B cell (primary cell): ENCODE measurements around the gene CFAP73. TPM values are rescaled to one million over a fixed set of nuclear protein-coding genes. Genes with fewer than 3 reads are reported as not detected.

ENCODE experiments used
- ATAC-seq: fragments of 200-7000 bp; cut with Tn5 transposase; one replicate; pipeline ENCODE4 v1.10.0; 2021; ENCODE audit warnings: low read depth, mild to moderate bottlenecking, moderate number of reproducible peaks, moderate library complexity
- CTCF ChIA-PET: fragments of 350-600 bp; sonication (Branson Sonifier 250); formaldehyde crosslinking; loops from one replicate; lab custom pipeline; 2021; ENCODE audit warnings: antibody characterized with exemption, inconsistent platforms; lab: Charles Lee
- POLR2A ChIA-PET: fragments of 350-600 bp; sonication (Branson Sonifier 250); formaldehyde crosslinking; loops from one replicate; lab custom pipeline; 2021; ENCODE audit warnings: antibody characterized with exemption; lab: Charles Lee
- DNase-seq: peaks from one replicate; pipeline ENCODE4 v3.0.0; 2013
- H2AFZ ChIP-seq: 2 replicates; pipeline ENCODE4 v1.6.1; 2012; ENCODE audit warnings: mild to moderate bottlenecking, low read depth, low read length; ENCODE audit not compliant: insufficient read depth, poor library complexity, severe bottlenecking
- H3K27ac ChIP-seq, 2 donors: 1 replicate in 1 of 2; 2 replicates in 1 of 2; pipeline ENCODE4 v1.5.1; 2012 to 2013; ENCODE audit warnings: low read length in 2 of 2, mild to moderate bottlenecking in 2 of 2, moderate library complexity in 1 of 2
- H3K27me3 ChIP-seq, 4 experiments: fragments of 200-600 bp in 1 of 4; sonication (generic) in 1 of 4; replicated peaks in 1 of 4; 1 replicate in 2 of 4; 2 replicates in 2 of 4; pipeline versions ENCODE4 v1.6.1 to v1.7.0; 2013 to 2016; ENCODE audit warnings: low read length in 3 of 4, mild to moderate bottlenecking in 2 of 4, mixed read lengths in 1 of 4, moderate library complexity in 1 of 4; ENCODE audit not compliant: insufficient read depth in 4 of 4, control insufficient read depth in 3 of 4; ENCODE audit errors: control extremely low read depth in 1 of 4
- H3K36me3 ChIP-seq, 2 experiments: replicated peaks in 1 of 2; 1 replicate in 1 of 2; 2 replicates in 1 of 2; pipeline versions ENCODE4 v1.6.1 to v1.7.1; 2013; ENCODE audit warnings: low read length in 1 of 2; ENCODE audit not compliant: insufficient read depth in 2 of 2, control insufficient read depth in 1 of 2; ENCODE audit errors: control extremely low read depth in 1 of 2, extremely low read depth in 1 of 2
- H3K4me1 ChIP-seq, 2 donors: fragments of 200-600 bp in 1 of 2; sonication (generic) in 1 of 2; 1 replicate in 1 of 2; 2 replicates in 1 of 2; pipeline versions ENCODE4 v1.5.1 to v1.6.1; 2013 to 2017; ENCODE audit warnings: low read length in 2 of 2; ENCODE audit not compliant: control insufficient read depth in 2 of 2, insufficient read depth in 2 of 2
- H3K4me2 ChIP-seq: replicated peaks from 2 replicates; pipeline ENCODE3; 2012; ENCODE audit warnings: mild to moderate bottlenecking, low read depth, low read length; ENCODE audit not compliant: poor library complexity, severe bottlenecking
- H3K4me3 ChIP-seq, 5 experiments: fragments of 200-600 bp in 1 of 5; sonication (generic) in 1 of 5; 1 replicate in 3 of 5; 2 replicates in 2 of 5; pipeline versions ENCODE4 v1.5.1 to v1.7.0; 2011 to 2016; ENCODE audit warnings: low read length in 4 of 5, mild to moderate bottlenecking in 4 of 5, low read depth in 2 of 5, control low read depth in 1 of 5, moderate library complexity in 1 of 5; ENCODE audit not compliant: insufficient read depth in 1 of 5; ENCODE audit errors: control extremely low read depth in 1 of 5, extremely low read depth in 1 of 5
- H3K79me2 ChIP-seq: fragments of 200-600 bp; sonication (generic); one replicate; pipeline ENCODE4 v1.6.0; 2016; ENCODE audit warnings: low read length; ENCODE audit not compliant: control insufficient read depth, insufficient read depth
- H3K9ac ChIP-seq: fragments of 200-600 bp; sonication (generic); 2 replicates; pipeline ENCODE4 v1.6.1; 2017; ENCODE audit warnings: mild to moderate bottlenecking, low read length, moderate library complexity
- H3K9me3 ChIP-seq, 3 donors: one replicate each; pipeline versions ENCODE4 v1.6.1 to v1.7.1; 2013; ENCODE audit warnings: low read length in 2 of 3; ENCODE audit not compliant: control insufficient read depth in 2 of 3, insufficient read depth in 1 of 3; ENCODE audit errors: control extremely low read depth in 1 of 3
- H4K20me1 ChIP-seq: 2 replicates; pipeline ENCODE4 v1.6.0; 2012; ENCODE audit warnings: mild to moderate bottlenecking, low read length; ENCODE audit not compliant: insufficient read depth, control insufficient read depth, poor library complexity, severe bottlenecking
- H3K27ac Mint-ChIP-seq: one replicate; pipeline ENCODE4 v1.8.0; 2021; ENCODE audit warnings: mixed read lengths
- H3K27me3 Mint-ChIP-seq: one replicate; pipeline ENCODE4 v1.8.0; 2021; ENCODE audit warnings: mixed read lengths
- H3K4me1 Mint-ChIP-seq: one replicate; pipeline ENCODE4 v1.8.0; 2021; ENCODE audit warnings: mixed read lengths
- H3K4me3 Mint-ChIP-seq: one replicate; pipeline ENCODE4 v1.8.0; 2021; ENCODE audit warnings: mixed read lengths
- H3K9me3 Mint-ChIP-seq: one replicate; pipeline ENCODE4 v1.8.0; 2022; ENCODE audit warnings: mixed read lengths; ENCODE audit not compliant: insufficient read depth
- CTCF ChIP-seq: fragments of 200-600 bp; IDR thresholded peaks from one replicate; pipeline ENCODE4 v1.8.0; 2022; ENCODE audit warnings: antibody characterized with exemption, mild to moderate bottlenecking
- EZH2 ChIP-seq: IDR thresholded peaks from 2 replicates; pipeline ENCODE4 v1.6.1; 2012; ENCODE audit warnings: borderline replicate concordance, low read depth, mild to moderate bottlenecking, moderate library complexity, low read length; ENCODE audit not compliant: insufficient read depth, poor library complexity, severe bottlenecking
- WGBS: methylation state at CpG from one replicate; pipeline ENCODE4 v1.1.5; 2013; ENCODE audit warnings: missing lambda C conversion rate; ENCODE audit not compliant: insufficient coverage; 5-methylcytosine and 5-hydroxymethylcytosine counted together
- intact Hi-C: fragments of 100-400 bp; cut with micrococcal nuclease; formaldehyde crosslinking; loops from one replicate; pipeline ENCODE4 v1.10.0; 2022
- polyA plus RNA-seq: library from polyadenylated mRNA; depleted of rRNA; stranded (reverse); fragments of >200 nt; gene quantifications from 2 replicates; pipeline ENCODE4 v1.2.3, GENCODE V29; 2012
- total RNA-seq, 2 donors: library from RNA; stranded (reverse); fragments of 120-200 nt in 1 of 2; gene quantifications; 1 replicate in 1 of 2; 2 replicates in 1 of 2; pipeline versions ENCODE4 v1.2.3 to v1.2.4, GENCODE V29; 2013 to 2022

The CFAP73 gene
- total and polyA plus RNA-seq, 2 donors (not counting 1 experiment from before 2014, with no cell fraction given): 0.13 to 5.1 TPM

GRCh38 chr12:113196990-113197389 lies 47.5 kb downstream of the CFAP73 start:
- Histone ChIP-seq H2AFZ (no peak overlapping the region), H3K9me3 (peaks cover 0 to 3% (median 0%) of the 10 kb centered on the region in 3 donors), H3K36me3 (peaks cover 0 to 6% of the 10 kb centered on the region in 2 experiments), H3K4me3 (no peak overlapping the region), H3K27me3 (no peaks in the 10 kb centered on the region), H3K4me1 (peaks cover 12 to 18% of the 10 kb centered on the region in 2 donors), H4K20me1 (no peaks in the 10 kb centered on the region), H3K9ac (no peak overlapping the region), H3K4me2 (peak overlapping the region; percentile 31), H3K27ac (no peak overlapping the region), H3K79me2 (no peaks in the 10 kb centered on the region)
- ChIA-PET CTCF (interaction anchor here (0.6 to 4.2 kb wide), 25 partner anchors 8 to 1064 kb away, joined by 3 to 96 read pairs (median 5); partner anchors contain the start of genes DDX54, OAS2, SDSL and TPCN1), POLR2A (interaction anchor here (0.6 to 2.2 kb wide), 9 partner anchors 9 to 88 kb away, joined by 4 to 17 read pairs (median 10); partner anchors contain the start of gene TPCN1)
- DNase-seq (peak; percentile 84), ATAC-seq (peak; percentile 94)
- H3K27ac Mint-ChIP-seq: peak overlapping the region; percentile 73
- H3K4me1 Mint-ChIP-seq: peaks cover 20% of the 10 kb centered on the region
- intact Hi-C loops: loop anchor here (1.0 to 10.0 kb wide), 5 partner anchors 11 to 230 kb away; partner anchors contain the start of gene TPCN1
- no peaks in the 10 kb centered on the region for H3K9me3 Mint-ChIP-seq
- no peak for TF ChIP-seq EZH2
- peak; percentile 73 for TF ChIP-seq CTCF
- WGBS: 20% methylated on average over 3 of the region's 4 CpGs
- H3K4me3 Mint-ChIP-seq: peak overlapping the region; percentile 0
- H3K27me3 Mint-ChIP-seq: no peaks in the 10 kb centered on the region

- H3K4me3 ChIP-seq: no peak overlapping the region
- H3K4me3 Mint-ChIP-seq: peak overlapping the region; percentile 0
- intact Hi-C loops: loop anchor here (1.0 to 10.0 kb wide), 5 partner anchors 11 to 230 kb away; partner anchors contain the start of gene TPCN1
- H3K9me3 ChIP-seq: peaks cover 0 to 5% (median 0%) of the 10 kb centered on the region in 3 donors
- no peaks in the 10 kb centered on the region for H3K9me3 Mint-ChIP-seq
- no peaks in the 10 kb centered on the region for H4K20me1 ChIP-seq
- DNase-seq (peak; percentile 42), ATAC-seq (peak; percentile 26)
- no peak overlapping the region for H3K27ac ChIP-seq
- WGBS: 93% methylated on average over 4 of the region's 8 CpGs
- no peaks in the 10 kb centered on the region for H3K79me2 ChIP-seq
- H3K9ac ChIP-seq: no peak overlapping the region
- H2AFZ ChIP-seq: no peak overlapping the region
- peaks cover 26% of the 10 kb centered on the region for H3K4me1 Mint-ChIP-seq
- no peaks in the 10 kb centered on the region for H3K27me3 ChIP-seq
- POLR2A ChIA-PET: interaction anchor here (0.6 to 2.2 kb wide), 9 partner anchors 10 to 88 kb away, joined by 4 to 17 read pairs (median 10); partner anchors contain the start of gene TPCN1
- CTCF ChIA-PET: interaction anchor here (0.6 to 4.2 kb wide), 23 partner anchors 8 to 318 kb away, joined by 3 to 96 read pairs (median 5); partner anchors contain the start of genes DDX54, SDSL and TPCN1
- peak overlapping the region; percentile 31 for H3K4me2 ChIP-seq
- H3K27ac Mint-ChIP-seq: peak overlapping the region; percentile 73
- no peaks in the 10 kb centered on the region for H3K36me3 ChIP-seq
- no peak for TF ChIP-seq CTCF
- TF ChIP-seq EZH2: no peak
- H3K27me3 Mint-ChIP-seq: no peaks in the 10 kb centered on the region
- peaks cover 12 to 18% of the 10 kb centered on the region in 2 donors for H3K4me1 ChIP-seq
Measured at GRCh38 chr12:113197518-113198077, 48.1 kb downstream of the CFAP73 start.
